HG03342 (cell line): Measurements from ENCODE around the gene CDK14.
A peak's percentile ranks its signal among the peaks of the same experiment; 100 is the strongest.
"Not testable (repeated sequence)": the region's sequence is repeated elsewhere in the genome, so short reads cannot be mapped to it uniquely, and the experiment has no call there.

Experiments used
- ATAC-seq: cut with Tn5 transposase; IDR thresholded peaks from one replicate; pipeline ENCODE4 v1.9.1; 2021; ENCODE audit warnings: mild to moderate bottlenecking, moderate library complexity; ENCODE audit not compliant: unreplicated experiment

The CDK14 gene

DNA sequence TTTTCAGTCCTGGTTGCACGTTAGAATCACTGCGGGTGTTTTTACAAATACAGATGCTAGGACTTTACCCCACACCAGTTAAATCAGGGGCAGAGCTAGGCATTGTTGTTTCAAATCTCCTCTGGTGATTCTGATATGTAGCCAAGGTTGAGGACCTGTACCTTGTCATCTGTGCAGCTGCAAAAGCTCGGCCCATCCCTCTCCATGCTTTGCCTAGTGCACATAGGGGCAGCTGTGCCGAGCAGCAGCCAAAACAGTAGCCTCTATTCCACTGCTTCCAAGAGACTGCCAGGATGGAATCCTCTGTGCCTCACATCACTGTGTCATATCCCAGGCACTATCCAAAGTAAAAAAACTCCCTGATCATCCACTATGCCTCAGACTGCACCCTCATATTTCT lies 181.3 kb downstream of the CDK14 start:
- ATAC-seq = peak; percentile 55

GRCh38 chr7:90777886-90778285 lies 181.8 kb downstream of the CDK14 start:
- ATAC-seq = no peak

GRCh38 chr7:90788052-90788451 lies 191.9 kb downstream of the CDK14 start:
- no peak for ATAC-seq

DNA sequence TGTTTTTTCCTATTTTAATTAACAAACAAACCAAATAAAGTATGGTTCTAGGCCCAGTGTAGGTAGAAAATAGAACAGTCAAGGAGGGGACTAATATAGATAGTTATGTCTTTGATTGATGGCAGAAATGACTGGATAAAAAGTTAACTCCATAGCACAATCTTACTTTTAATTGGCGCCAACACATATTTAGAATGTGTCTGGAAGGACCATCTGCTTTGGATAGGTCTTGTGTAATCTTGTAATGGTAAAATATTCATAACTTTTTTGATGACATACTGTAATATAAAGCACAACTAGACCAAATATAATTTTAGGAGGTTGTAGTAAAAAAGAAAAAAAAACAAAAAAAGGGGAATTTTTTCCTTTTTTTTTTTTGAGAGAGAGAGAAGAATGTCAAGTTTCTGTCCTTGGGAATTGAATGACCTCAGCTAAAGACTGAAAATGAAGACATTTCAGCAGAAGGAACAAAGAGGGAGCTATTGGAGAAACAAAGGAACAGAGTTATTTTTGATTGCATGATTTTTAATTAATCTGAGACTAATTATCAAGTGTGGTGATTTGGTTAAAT lies 193.7 kb downstream of the CDK14 start:
- no peak for ATAC-seq

DNA sequence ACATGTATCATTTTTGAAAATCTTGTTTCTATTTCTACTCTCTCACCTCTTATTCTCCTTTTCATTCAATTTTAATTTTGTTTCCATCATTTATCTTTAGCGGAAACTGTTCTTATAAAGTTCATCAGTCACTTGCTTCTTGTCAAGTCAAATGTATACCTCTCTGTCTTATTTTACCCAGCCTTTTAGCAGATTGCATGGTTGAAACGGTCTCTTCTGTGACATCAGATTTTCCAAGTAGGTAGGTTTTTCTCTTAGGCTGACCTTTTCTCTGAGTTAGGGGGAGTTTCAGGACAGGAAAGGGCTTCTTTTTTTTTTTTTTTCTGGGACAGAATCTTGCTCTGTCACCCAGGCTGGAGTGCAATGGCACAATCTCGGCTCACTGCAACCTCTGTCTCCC lies 195.5 kb downstream of the CDK14 start:
- ATAC-seq = no peak

- ATAC-seq = no peak
Measured at GRCh38 chr7:90792301-90792700, 196.2 kb downstream of the CDK14 start.

DNA sequence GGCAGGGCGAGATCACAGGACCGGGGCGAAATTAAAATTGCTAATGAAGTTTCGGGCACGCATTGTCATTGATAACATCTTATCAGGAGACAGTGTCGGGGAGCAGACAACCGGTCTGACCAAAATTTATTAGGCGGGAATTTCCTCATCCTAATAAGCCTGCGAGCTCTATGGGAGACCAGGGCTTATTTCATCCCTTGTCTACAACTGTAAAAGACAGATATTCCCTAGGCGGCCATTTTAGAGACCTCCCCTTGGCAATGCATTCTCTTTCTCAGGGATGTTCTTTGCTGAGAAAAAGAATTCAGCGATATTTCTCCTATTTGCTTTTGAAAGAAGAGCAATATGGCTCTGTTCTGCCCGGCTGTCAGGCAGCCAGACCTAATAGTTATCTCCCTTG lies 198.1 kb downstream of the CDK14 start:
- not testable (repeated sequence) for ATAC-seq

- no peak for ATAC-seq
Measured at GRCh38 chr7:90797596-90797995, 201.5 kb downstream of the CDK14 start.

DNA sequence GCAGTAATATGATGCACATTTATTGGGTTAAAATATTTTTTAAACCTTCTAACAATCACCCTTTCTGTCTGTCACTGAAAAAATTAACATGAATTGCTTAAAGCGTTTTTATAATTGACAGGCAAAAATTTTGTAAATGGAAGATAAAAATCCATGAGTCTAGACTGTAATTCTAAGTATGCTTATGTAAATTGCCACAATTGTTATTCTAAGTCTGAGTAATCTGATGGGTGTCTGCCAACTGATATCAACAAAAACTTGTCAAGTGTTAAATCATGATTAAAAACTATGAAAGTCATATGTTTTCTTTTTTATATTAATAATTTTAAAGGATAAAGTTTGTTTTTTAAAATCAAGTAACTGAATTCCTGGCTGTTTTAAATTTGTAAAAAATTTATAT lies 208.2 kb downstream of the CDK14 start:
- no peak for ATAC-seq

GRCh38 chr7:90815552-90815951 lies 219.4 kb downstream of the CDK14 start:
- not testable (repeated sequence) for ATAC-seq

- peak; percentile 100 for ATAC-seq
Measured at GRCh38 chr7:90816511-90817142, 220.5 kb downstream of the CDK14 start.

DNA sequence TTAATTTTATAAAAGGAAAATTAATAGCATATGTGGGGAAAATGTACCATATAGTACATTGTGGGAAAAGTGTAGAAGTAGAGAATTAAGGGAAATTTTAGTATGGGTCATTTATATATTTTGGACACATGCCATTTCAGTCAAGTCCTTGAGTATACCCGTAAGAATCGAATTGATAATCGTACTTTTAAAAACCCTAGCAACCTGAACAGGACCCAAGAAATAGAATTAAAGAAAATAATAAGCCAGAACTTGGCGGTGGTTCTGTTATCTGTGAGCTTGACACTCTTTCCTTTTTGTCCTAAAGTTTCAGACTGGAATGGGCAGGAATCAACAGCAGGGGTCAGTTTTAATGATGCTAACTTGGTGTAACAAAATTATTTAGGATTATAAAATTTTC lies 221.0 kb downstream of the CDK14 start:
- no peak for ATAC-seq

DNA sequence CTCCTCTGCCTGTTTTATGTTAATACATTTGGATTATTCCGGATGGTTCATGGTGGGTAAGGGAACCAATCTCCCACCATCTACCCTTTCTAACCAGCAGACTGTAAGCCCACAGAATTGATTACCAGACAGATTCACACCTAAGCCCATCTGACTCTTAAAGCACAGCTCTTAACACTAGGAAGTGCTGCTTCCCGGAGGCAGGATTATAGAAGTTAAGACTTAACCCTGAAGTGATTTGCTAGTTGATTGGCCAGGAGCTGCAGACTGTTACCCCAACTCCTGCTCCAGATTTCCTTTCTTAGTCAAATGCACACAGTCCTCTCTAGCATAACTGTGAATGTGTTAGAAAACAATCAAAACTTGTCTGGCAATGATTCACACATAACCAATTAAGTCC lies 221.7 kb downstream of the CDK14 start:
- no peak for ATAC-seq

GRCh38 chr7:90818341-90818740 lies 222.2 kb downstream of the CDK14 start:
- no peak for ATAC-seq

DNA sequence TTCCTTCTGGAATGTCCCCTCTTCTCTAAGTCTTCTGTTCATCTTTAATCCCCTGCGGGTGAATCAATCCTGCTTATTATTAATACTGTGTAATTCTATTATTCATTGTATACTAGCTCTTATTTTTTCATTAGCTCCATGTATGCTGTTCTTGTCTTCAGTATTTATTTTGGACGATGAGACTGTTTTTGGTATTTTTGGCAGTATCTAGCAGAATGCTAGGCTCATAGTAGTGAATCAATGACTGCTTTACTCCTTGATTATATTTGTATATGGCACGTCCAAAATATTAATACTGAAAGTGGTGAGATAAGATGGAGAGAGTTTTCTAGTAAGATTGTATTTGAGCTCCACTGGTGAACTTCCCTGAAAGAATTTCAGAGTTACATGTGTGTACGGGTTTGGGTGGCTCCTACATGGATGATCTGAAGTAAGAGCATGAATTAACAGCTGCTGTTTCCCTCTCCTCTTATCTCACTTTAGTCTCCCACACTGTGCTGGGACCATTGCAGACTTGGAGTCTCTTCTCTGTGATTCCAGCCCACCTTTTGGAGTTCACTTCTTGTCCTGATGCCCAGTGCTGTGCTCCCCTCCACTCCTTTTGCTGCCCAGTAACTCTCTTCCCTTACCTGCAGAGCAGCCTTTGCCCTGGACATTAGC lies 226.0 kb downstream of the CDK14 start:
- no peak for ATAC-seq

DNA sequence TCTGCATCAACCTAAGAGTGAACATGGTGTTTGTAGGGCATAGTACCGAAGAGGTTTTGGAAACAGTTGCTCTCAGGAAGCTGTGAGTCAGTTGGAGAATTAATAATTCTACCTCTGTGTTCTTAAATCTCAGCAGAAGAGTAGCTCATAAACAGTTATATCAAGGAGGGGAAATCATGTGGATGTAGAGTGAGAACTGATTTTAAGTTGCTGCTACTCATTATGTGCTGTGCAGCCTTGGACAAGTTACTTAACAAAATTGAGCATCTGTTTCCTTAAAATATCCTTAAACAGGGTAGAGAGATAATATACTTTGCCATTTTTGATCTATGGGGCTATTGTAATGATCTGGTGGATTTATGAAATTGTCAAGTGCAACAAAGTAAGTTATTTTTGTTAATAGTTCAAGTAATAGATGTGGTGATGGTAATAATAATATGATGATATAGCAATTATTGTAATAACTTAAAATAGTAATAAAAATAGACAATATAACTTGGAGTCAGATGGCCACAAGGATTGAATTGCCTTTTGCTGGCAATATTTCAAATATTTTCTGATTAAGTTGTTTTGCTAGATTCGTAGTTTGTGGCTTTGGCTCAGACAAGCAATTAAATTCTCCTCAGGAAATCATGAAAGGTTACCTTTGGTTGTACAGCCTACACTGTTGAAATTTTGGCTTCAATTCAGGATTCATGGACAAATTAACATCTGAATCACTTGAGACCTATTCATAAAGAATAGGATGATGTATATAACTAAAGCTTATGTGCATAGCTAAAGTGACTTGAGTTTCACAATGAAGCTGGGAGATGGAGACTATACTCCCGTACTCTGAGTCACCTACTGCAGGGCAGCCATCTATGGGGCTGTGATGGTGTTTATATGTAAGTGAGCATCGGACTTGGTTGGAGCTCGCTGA lies 228.5 kb downstream of the CDK14 start:
- ATAC-seq = no peak

- no peak for ATAC-seq
Measured at GRCh38 chr7:90825779-90826178, 229.7 kb downstream of the CDK14 start.

DNA sequence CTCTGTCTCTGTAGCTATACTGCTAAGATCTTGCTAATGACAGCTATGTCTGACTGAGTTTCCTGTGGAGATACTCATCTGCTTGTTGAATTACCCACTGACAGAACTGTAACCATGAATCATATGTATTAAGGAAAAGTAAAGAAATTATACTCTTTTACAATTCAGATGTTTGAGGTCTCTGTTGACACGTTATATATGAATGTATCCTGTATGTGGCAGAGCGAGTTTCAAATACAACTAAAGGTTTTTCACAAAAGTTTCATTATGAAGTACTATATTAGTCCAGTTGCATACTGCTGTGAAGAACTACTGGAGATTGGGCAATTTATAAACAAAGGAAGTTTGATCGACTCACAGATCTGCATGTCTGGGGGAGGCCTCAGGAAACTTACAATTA lies 232.5 kb downstream of the CDK14 start:
- ATAC-seq = no peak

GRCh38 chr7:90830308-90830707 lies 234.2 kb downstream of the CDK14 start:
- ATAC-seq = no peak

DNA sequence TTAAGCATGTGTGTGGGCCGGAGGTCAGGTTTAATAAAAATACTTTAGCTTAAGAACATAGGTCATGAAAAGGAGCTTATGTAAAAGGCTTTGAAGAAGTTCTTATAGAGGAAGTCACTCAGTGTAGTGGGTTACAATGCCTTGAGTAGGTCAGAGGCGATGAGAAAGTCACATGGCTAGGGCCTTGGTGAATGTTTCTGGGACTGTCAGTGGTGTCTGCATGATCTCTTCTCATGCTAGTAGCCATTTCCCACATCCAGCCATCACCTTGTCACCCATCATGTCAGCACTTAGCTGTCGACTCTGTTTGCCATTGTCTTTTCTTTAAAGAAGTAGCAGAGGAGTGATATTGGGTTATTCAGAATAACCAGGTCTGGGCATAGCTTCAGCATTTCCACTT lies 236.6 kb downstream of the CDK14 start:
- no peak for ATAC-seq

DNA sequence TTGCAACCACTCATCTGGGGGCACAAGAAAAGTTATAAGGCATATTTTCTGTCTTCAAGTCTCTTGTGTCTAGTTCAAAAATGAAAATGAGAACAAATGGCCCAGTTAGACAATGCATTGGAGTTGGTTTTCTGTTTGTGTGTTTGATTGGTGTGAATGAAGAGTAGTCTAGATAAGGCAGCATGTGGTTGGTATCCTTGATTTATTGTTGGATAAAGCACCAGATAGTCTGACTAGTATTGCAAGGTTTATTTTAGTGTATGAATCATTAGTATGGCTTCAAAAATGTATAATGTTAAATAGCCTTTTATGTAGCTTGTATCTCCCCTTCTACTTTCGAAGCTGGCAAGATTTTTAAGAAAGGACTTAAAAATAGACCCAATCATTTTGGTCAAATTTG lies 237.3 kb downstream of the CDK14 start:
- ATAC-seq = no peak

- ATAC-seq = no peak
Measured at GRCh38 chr7:90834771-90835170, 238.7 kb downstream of the CDK14 start.
